NCI-H1694 (cell line): ENCODE results near the gene BARX1.
"Not testable (repeated sequence)": the region's sequence is repeated elsewhere in the genome, so short reads cannot be mapped to it uniquely, and the experiment has no call there.

Experiments
- DNase-seq: peaks from one replicate; lab custom pipeline; 2025; lab: John Stamatoyannopoulos, UW

BARX1 gene

DNA sequence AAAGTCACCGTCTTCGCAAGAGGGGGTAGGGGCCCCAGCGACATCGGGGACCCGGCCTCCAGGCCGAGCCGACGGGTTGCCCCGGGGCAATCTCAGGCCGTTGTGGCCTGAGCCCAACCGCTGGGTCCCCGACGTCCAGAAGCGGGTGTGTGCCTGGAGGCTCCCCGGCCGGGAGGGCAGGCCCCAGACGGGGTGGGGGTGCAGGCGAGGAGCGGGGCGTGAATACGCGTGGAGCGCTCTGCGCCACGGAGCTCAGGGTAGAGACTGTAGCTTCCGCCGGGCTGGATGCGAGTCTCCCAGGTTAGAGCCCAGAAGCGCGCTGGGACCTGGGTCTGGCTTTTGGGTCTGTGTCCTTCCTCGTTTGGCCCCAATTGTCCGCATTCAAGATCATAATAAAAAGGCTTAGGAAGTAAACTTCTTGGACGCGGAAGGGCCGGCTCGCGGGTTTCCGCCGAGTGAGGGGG lies 3.5 kb downstream of the BARX1 start:
- DNase-seq, result no peak

GRCh38 chr9:93950619-93951601 lies 4.2 kb downstream of the BARX1 start:
- no peak for DNase-seq

DNA sequence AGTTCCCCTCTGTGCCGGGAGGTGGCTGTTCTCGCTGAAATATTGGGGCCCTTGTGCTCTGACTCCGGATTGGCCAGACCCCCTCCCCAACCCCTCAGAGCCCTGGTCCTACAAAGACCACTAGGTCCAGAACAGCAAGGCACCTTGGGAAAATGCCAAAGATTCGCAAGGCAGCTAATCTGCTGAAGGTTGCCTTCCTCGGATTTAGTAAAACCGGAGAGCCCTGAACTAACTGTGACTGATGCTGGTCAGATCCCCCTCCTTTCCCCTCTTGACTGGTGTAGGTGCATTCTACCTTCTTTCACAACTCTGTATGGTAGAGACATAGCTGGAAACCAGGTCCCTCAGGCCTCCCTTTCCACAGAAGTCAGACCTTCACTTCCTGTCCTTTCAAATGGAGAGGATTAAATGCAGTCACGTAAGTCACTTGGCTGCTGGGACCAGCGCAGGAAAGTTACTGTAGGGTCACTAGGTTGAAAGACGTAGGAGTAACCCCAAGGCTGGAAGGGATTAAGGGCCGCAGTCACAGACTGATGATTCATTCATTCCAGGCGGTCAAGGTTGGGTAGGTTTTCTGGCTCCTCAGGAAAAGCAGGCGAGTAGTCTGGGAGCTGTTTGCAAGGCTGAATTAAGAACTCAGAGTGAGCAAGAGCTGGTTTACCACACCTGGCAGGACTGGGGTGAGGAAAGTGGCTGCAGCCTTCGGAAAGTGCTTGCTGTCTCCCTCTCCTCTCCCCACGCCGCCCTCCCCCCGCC lies 5.3 kb downstream of the BARX1 start:
- DNase-seq, result no peak

DNA sequence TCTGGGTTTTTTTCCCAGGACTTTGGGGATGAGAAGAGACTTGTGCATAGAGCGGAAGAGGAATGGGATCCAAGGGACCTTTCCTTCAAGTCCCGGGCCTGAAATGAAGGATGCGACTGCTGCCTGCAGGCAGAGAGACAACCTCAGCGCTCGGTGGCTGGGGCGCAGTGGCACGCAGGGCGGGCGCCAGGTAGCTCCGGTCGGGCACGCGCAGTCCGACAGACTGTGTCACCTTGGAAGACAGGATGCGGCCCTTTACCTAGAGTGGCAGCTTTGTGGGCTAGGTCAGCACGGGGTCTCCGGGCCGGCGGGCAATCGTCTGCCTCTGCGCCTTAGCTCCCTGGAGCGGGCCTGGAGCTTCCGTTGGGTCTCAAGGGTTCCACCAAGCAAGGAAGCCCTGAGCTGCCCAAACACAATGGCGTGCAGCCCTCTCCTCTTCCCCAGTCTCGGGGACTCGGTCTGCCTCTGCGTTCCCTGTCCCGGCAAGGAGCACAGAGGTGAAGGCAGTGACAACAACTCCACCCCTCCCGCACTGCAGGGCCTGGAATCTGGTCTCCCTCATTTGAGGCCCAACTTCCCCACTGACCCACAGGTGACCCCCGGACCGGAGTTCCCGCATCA lies 6.0 kb downstream of the BARX1 start:
- no peak for DNase-seq

- no peak for DNase-seq
Observed at GRCh38 chr9:93948441-93949072, 6.6 kb downstream of the BARX1 start.

DNA sequence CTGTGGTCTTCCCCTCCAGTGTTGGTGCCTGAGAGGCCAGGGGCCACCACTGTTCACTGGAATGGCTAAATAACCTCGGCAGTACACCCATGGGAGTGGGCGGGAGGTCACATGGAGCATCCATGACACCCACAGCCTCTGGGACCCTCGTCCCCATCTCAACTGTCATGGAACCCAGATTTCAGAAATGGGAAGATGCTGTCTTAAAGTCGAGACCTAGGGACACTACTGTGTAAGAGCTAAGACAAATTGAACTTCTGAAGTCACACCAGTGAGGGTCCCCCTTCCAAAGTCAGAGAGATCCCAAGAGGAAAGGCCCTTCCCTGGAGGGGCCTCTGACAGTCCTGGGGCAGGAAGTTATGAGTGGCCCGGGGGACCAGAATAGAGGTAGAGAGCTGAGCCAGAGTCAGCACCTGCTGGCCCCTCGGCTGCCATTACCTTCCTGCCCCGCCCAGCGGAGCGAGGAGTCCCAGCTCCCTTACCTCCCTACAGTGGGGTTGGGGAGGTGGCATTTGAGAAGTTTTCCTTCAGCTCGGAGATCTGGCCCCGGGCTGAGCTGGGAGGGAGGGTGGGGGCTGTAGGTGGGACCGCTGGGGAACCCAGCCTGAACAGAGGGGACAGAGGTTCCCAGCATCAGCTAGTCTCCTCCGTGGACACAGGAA lies 7.6 kb downstream of the BARX1 start:
- no peak for DNase-seq

- DNase-seq, result no peak
Observed at GRCh38 chr9:93946338-93946712, 8.8 kb downstream of the BARX1 start.

DNA sequence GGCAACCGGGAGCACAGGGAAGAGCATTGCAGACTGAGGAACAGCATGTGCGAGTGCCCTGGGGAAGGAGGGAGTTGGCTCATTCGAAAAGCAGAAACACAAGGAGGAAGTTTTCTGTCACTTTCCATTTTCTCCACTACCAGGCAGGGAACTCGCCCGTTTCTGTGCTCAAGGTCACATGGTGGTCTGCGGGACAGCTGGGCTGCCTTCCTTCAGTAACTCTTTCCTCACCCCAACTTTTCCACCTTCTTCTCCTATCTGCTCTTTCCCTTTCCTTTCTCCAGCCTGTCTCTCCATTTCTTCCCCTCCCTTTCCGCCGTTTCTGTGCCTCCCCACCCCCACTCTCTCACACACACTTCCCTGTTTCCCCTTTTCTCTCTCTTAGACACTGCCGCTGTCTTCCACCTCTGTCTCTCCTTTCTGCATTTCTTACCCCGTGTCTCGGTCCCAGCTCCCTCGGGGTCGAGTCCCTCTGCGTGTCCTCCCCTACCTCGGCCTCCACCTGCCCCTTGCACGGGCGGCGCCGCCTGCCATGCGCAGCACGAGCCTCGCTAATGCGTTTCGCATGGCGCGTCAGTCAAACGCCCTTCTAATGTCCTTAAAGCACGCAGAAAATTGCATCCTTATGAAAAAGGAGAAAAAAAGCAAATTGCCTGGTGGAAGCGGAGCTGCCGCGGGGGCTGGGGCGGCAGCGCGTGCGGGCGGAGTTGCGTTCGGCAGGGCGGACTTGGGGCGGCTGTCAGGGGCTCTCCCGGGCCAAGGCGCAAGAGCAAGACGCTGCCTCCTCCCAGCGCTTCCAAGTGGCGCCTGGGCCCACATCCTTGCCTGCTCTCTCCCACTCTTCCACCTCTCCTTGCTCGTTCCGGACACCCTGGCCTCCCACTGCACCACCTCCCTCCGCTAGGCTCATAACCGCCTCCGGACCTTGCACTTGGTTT lies 9.5 kb downstream of the BARX1 start:
- DNase-seq, result no peak

GRCh38 chr9:93944011-93944410 lies 11.1 kb downstream of the BARX1 start:
- no peak for DNase-seq

GRCh38 chr9:93942161-93942560 lies 13.0 kb downstream of the BARX1 start:
- no peak for DNase-seq

GRCh38 chr9:93941493-93941892 lies 13.7 kb downstream of the BARX1 start:
- DNase-seq, result no peak

GRCh38 chr9:93940951-93941350 lies 14.2 kb downstream of the BARX1 start:
- DNase-seq, result no peak

DNA sequence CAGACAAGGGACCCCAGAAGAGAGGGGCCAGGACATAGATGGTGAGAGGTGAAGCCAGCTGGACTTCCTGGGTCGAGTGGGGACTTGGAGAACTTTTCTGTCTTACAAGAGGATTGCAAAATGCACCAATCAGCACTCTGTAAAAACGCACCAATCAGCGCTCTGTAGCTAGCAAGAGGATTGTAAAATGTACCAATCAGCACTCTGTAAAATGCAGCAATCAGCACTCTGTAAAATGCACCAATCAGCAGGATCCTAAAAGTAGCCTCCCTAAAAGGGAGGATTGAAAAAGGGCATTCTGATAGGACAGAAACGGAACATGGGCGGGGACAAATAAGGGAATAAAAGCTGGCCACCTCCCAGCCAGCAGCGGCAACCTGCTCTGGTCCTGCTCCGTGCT lies 15.6 kb downstream of the BARX1 start:
- not testable (repeated sequence) for DNase-seq

DNA sequence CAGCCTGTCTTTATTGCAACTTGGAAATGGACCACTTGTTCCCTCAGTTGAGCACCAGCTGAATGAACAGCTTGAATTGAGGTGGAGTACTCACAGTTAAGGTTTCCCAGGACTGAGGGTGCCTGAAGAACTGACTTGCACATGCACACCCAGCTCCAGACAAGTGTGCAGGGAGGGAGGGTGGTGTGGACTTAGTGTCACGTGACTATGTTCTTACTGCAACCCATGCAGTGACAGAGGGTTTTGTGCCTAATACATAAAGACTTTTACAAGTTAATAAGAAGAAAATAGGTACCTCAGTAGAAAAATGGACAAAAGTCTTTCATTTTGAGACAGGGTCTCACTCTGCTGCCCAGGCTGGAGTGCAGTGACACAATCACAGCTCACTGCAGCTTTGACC lies 18.0 kb downstream of the BARX1 start:
- no peak for DNase-seq

DNA sequence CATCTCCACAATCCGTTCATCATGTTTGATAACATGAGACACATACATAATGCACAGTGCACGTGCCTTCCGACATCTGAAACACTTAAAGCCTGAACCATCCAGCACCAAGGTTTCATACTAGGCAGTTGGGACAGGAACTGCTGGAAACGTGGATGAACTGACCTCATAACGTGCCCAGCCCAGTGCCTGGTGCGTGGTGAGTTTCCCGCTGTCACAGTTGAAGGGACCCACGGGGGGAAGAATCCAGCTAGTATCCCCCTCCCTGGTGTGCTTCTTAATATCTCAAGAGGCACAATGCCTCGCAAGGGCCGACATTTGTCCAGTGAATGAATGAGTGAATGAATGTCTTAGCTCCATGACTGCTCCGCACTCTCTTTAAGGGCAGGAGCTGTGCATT lies 23.2 kb downstream of the BARX1 start:
- no peak for DNase-seq

DNA sequence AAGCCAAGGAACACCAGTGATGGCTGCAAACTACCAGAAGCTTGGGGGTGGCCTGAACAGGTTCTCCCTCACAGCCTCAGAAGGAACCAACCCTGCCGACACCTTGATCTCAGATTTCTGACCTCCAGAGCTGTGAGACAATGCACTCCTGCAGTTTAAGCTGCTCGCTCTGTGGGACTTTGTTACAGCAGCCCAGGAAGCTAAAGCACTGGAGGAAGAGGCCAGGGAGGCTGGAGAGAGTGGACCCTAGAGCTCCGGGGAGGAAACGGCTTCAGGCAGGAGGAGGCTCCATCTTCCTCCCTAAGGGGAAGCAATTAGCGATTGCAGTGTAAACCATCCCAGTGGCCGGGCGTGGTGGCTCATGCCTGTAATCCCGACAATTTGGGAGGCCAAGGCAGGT lies 25.1 kb downstream of the BARX1 start:
- no peak for DNase-seq

DNA sequence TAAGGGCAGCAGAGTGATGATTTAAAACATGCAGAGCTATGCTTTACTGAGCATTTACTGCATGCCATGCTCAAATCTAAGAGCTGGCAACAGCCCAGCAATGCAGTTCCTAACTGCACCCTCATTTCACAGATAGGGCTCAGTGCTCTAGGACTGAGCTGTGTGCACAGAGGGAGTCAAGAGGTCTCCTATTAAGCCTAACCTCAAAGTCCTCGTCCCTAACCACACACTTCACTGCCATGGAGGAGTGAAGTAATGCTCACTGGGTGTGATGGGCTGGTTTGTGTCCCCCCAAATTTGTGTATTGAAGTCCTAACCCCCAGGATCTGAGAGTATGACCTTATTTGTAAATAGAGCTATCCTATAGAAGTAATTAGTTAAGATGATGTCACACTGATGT lies 25.9 kb downstream of the BARX1 start:
- no peak for DNase-seq

DNA sequence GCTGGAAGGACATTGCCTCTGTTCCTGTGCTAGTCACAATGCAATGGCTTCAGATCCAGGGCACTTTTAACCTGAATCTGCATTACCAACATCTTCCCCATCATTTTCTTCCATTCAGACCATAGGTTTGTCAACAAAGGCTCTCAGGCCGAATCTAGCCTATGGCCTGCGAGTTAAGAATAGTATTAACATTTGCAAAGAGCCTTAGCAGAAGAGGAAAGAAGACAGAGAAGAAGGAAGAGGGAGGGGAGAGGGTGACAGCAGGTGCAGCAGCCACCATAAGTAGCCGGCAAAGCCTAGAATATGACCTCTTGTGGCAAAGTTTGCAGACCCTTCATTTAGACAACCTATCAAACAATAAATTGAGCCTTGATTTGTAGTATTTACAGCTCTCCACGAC lies 32.6 kb downstream of the BARX1 start:
- no peak for DNase-seq

GRCh38 chr9:93920131-93920800 lies 34.9 kb downstream of the BARX1 start:
- DNase-seq, result no peak

- no peak for DNase-seq
Observed at GRCh38 chr9:93918061-93918460, 37.1 kb downstream of the BARX1 start.
